Stimulated activated CD8-positive, alpha-beta memory T cell treated with anti-CD3 and anti-CD28 coated beads, Interleukin-4, amount 100 ng/mL, for 48 hours (primary cell): ENCODE data around the gene FAM177B.

Experiments
- DNase-seq: peaks from one replicate; pipeline ENCODE4 v3.0.0-alpha.2; 2020

Gene FAM177B

DNA sequence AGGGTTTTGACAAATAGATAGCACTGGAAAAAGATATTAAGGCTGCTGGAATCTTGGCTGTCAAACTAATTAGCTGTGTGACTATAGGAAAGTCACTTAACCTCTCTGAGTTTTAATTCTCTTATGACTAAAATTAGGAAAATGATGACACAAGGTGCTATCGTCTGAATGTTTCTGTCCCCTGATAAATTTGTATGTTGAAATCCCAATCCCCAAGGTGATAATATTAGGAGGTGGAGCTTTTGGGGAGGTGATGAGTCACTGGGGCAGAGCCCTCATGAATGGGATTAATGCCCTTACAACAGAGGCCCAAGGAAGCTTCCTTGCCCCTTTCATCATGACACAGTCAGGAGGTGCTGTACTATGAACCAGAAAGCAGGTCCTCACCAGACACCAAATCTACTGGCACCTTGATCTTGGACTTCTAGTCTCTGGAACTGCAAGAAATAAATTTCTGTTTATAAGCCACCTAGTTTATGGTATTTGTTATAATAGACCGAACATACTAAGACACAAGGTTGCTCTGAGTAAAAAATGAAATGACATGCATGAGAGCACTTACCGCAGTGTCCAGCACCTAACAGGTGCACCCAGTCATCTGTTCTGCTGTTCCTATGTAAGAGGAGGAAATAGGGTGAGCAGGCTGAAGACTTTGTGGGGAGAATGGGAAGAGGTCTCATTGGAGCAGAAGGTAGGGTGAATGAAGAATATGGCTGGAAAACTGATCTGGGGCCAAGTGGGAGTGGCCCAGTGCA lies 51.6 kb downstream of the FAM177B start:
- no peak for DNase-seq

DNA sequence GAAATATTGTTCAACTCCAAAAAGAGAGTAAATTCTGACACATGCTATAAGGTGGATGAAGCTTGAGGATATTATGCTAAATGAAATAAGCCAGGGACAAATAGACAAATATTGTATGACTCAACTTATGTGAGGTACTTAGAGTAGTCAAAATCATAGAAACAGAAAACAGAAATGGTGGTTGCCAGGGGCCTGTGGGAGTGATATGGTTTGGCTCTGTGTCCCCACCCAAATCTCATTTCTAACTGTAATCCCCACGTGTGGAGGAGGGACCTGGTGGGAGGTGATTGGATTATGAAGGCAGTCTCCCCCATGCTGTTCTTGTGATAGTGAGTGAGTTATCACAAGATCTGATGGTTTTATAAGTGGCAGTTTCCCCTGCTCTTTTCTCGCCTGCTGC lies 53.1 kb downstream of the FAM177B start:
- no peak for DNase-seq

DNA sequence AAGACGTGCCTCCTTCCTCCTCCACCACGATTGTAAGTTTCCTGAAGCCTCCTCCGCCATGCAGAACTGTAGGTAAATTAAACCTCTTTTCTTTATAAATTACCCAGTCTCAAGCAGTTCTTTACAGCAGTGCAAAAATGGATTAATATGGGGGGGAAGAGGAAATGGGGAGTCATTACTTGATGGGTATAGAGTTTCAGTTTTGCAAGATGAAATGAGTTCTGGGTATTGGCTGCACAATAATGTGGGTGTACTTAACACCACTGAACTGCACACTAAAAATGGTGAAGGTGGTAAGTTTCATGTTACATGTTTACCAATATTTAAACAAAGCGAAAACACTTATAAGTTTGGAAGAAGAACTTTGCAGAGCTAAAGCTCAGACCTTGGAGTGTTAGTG lies 53.5 kb downstream of the FAM177B start:
- DNase-seq: no peak

DNA sequence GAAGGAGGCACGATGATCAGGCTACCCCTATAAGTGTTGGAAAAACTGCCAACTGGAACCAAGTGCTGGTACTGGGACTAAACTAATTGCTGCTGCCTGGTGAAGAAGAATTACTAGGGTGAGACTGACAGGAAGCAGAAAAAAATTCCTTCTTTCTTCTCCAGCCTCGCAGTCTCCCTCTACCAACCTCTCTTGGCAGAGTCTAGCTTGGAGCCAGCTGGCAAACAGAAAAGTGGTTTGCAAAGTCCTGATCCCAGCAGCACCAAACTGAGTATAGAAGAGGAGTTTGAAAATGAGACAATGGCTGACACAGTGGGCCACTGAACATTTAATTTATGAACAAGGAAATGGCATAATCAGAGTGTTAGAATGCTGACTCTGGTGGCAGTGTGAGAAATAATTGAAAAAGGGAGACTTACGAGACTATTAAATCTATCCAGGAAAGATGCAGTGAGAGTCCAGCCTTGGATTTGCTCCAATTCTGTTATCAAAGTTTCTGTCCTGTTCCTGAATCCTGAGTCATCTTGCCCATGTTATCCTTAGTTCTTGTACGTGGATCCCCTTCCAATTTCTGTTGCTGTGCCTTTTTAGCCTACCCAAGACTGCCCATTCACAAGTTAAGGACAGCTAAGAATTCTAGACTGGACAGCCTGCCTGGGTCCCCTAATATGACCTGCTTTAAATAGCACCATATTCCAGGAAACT lies 54.2 kb downstream of the FAM177B start:
- DNase-seq: no peak

DNA sequence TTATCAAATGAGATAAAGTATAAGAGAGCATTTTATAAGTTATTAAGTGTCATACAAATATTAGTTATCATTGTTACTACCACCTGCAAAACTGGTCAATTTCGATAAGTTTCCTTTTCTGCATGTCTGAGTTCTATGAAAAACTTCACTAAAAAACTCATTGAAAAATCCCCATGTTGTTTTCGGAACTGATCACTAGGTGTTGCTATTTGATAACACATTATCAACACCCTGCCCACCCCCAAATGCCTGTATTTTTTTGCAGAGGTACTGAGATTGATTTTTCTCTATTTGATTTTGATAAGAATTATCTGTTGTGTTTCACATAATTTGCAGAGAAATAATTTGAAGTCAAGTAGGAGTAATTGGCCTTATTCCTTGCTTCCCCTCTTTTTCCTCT lies 55.7 kb downstream of the FAM177B start:
- DNase-seq: no peak

DNA sequence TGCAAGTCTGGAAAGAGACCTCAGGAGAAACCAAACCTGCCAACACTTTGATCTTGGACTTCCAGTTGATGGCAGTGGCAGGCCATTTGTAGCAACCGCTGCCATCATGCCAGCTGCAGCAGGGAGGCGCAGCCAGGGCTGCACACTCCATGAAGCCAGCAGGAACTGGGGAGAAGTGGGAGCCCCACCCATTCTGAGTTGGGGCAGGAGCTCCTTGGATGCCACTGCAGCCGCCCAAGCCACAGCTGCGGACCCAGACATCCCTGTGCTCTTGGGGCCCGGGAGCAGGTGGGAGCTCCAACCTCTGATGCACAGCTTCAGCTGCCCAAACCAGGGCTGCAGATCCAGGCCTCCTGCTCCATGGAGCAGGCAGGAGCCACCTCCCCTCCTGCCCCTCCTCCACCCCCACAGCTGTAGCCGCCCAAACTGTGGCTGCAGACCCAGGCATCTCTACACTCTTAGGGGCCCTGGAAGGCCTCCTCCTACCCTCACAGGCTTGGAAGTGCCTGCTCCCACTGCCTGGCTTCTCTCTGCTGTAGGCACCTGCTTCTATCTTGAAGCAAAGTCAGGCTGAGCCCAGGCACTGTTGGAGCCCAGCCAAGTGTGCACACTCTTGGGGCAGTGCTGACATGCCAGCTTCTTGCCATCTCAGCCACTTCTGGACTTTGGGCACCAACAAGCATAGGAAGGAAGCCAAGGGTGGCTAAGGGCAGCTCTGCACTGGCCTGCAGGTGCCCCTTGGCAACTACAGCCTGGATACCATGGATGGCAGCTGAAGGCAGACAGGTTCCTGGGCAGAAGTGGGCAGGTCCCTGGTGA lies 57.9 kb downstream of the FAM177B start:
- no peak for DNase-seq

DNA sequence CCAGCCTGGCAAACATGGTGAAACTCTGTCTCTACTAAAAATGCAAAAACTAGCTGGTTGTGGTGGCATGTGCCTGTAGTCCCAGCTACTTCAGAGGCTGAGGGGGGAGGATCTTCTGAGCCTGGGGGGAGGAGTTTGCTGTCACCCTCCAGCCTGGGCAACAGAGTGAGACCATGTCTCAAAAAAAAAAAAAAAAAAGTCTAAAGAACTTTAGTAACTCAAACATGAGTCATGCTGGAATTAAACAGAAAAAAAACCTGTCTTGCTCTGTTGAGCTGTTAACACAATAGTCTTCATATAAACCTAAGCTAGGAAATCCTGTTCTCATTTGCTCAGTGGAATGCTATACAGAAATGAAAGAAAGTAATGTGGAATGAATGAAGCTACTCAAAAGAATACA lies 61.1 kb downstream of the FAM177B start:
- DNase-seq: no peak

DNA sequence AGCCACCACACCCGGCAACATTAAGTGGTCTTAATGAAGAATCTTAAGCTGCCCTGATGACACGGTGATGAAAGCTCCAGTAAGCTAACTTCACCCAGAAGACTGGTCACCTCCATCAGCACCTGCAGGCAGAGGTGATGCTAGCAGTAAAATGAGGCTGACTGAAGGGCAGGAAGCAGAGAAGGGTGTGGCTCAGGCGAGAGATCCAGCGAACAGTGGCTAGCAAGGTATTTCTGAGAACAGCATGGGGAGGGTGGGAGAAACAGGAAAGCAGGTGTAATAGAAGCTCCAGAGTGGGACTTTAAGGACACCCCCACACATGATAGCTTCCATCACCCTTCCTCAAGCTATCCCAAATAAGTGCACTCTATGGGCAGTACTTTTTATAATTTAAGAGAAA lies 62.0 kb downstream of the FAM177B start:
- no peak for DNase-seq
